HG03097 (cell line): ENCODE measurements around the gene POLR3C.
"Not testable (repeated sequence)": the region's sequence is repeated elsewhere in the genome, so short reads cannot be mapped to it uniquely, and the experiment has no call there.

ENCODE experiments used
- ATAC-seq: cut with Tn5 transposase; IDR thresholded peaks from one replicate; pipeline ENCODE4 v1.9.1; 2021; ENCODE audit not compliant: unreplicated experiment, low FRiP score

Gene POLR3C, protein sequence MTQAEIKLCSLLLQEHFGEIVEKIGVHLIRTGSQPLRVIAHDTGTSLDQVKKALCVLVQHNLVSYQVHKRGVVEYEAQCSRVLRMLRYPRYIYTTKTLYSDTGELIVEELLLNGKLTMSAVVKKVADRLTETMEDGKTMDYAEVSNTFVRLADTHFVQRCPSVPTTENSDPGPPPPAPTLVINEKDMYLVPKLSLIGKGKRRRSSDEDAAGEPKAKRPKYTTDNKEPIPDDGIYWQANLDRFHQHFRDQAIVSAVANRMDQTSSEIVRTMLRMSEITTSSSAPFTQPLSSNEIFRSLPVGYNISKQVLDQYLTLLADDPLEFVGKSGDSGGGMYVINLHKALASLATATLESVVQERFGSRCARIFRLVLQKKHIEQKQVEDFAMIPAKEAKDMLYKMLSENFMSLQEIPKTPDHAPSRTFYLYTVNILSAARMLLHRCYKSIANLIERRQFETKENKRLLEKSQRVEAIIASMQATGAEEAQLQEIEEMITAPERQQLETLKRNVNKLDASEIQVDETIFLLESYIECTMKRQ

DNA sequence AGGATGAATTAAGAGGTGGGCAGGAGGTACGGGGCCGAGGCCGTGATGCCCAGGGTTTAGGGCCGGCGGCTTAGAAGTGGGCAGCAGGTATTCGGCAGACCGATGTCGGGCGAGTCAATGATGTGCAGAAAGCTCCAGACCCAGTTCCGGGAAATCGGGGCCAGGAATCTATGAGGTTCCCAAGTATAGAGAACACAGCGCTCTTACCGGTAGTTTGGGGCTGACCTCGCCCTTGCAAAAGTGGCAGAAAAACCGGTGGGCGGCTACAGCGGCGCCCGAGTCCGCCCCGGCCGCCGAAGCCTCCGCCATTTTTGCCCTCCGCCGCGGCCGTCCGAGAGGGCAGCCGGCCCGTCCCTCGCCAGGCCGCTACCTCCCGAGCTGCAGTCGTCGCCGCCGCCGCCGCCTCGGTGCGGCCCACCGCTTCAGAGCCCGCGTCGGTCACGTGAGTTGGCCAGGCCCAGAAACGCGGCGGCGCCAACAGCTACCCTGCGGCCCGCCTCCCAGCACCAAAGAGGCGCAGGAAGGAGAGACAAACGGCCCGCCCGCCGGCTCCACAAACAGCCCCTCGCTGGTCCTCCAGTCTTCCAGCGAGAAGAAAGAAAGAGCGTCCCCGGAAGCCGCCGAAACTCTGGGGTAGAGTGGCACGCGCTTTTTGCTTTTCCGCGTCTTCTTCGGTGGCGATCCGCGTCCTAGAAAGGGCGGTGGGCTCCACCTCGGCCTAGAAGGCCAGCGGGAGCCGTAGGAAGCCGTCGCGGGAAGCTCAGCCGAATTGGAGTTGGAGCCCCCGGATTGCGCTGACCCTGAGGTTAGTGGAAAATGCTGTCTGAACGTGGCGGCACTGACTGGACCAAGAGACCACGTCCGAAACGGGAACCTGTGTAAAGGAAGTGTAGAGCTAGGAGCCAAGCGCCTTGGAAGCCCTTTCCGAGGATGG lies at the start of gene POLR3C, which contains the start of gene RNF115:
TSS of gene POLR3C (plus strand) at position 636 of the 934 bp plus-strand sequence. CDS start 1,577 bp downstream, outside the sequence.
TSS of gene RNF115 (minus strand) at position 531 of the 934 bp plus-strand sequence. CDS start at position 309, 222 bp downstream.
- peak; percentile 87 for ATAC-seq

DNA sequence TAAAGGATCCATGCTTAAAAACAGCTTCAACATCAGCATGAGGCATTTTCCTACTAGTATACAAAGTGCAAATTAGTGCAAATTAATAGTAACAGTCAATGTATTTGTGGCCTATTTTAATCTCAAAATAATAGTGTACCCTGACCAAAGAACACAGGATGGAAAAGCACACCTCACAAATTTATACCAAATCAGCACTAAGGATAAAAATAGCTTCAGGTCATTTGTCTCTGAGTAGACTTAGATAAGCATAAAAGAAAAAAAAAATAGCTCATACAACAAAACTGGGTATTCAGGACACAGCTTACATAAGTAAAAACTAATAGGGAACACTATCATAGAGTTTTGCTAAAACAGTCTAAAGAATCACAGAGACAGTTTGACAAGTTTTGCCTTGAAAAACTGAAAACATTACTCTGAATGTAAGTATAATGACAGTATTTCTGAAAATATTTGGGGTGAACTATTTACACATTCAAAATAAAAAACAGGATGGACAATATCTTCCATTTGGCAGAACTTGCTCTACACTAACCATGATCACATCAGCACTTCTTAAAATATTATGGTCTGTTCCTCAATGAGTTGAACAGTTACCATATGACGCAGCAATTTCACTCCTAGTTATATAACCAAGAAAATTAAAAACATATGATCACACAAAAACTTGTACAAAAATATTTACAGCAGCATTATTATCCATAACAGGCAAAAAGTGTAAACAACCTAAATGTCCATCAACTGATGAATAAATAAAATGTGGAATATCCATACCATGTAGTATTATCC lies 46.4 kb upstream of the POLR3C start:
- no peak for ATAC-seq

DNA sequence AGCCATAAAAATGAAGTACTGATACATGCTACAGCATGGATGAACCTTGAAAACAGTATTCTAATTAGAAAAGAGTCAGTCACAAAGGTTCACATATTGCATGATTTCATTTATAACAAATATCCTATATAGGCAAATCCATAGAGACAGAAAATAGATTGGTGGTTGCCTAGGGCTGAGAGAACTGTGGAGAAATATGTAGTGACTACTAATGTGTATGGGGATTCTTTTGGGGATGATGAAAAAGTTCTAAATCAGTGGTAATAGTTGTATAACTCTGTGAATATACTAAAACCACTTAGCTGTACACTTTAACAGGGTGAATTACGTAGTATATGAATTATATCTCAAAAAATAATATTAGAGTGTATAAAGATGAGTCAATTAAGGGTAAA lies 45.9 kb upstream of the POLR3C start:
- ATAC-seq, result no peak

DNA sequence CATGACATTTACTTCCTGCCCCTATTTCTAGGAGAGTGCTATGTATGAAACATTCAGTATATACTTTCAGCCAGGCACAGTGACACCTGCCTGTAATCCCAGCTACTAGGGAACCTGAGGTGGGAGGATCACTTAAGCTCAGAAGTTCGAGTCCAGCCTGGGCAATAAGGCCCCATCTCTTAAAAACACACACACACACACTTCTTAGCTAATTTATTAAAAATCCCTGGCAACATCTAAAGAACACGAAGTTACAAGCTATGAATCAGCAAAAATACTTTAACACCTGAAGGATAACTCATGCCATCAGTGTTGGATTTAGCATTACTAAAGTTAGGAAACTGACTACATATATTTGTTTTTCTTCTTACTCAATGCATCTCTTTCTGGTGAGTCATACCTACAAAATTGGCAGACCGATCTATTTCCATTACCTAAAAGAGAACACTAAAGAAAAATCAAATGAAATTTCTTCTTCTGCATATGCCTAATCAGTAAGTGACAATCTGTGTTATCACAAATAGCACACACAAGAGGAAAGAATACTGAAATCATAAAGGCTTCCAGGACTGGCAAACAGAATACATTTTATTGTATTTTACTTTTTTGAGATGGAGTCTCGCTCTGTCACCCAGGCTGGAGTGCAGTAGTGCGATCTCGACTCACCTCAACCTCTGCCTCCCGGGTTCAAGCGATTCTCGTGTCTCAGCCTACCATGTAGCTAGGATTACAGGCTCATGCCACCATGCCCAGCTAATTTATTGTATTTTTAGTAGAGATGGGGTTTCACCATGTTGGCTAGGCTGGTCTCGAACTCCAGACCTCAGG lies 41.5 kb upstream of the POLR3C start:
- no peak for ATAC-seq

DNA sequence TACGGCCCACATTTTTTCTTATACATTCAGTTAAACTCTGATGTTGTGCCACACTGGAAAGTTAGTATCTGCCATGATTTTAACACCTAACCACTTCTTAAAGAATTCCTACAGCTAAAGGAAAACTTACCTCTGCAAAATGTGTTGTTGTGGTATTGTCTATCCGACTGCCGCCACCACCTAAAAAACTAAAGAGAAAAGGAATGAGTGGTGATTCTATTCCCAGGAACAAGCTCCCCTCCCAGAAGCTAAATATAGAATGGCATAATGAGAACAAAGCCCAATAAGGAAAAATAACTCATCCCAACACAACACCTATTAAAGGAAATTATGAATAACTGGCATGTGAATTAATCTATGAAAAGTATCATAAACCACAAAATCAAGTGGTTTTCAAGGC lies 39.6 kb upstream of the POLR3C start:
- no peak for ATAC-seq

DNA sequence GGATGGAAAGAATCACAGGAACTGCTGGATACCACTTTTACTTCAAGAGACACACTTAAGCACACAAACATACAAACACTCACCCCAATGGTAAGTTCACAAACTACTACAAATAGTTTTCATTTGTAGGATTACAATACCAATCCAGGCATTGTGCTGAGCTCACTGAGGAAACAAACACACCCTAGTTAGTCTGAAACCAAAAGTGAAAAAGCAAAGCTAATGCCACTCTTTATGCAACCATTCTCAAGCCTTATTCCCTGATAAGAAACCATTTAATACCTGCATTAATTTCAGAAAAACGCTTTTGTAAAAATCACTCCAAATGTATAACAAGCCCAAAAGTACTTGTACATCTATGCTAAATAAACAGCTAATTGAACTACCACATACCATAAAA lies 38.5 kb upstream of the POLR3C start:
- no peak for ATAC-seq

DNA sequence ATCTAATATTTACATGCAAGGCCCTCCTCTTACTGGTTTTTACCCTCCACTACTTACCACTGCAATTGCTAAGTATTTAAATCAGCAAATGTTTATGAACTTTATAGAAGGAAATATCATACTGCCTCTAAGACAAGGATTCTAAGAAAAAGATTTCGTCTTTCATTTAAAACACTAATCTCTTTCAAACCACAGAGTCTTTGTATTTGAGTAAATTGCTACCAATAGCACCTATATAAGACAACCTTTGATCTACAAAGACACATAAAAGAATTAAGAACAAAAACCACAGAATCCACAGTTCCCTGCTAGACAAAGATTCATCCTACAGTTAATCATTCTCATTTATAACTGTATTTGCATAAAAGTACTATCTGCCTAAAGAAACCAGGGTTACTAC lies 37.7 kb upstream of the POLR3C start:
- no peak for ATAC-seq

DNA sequence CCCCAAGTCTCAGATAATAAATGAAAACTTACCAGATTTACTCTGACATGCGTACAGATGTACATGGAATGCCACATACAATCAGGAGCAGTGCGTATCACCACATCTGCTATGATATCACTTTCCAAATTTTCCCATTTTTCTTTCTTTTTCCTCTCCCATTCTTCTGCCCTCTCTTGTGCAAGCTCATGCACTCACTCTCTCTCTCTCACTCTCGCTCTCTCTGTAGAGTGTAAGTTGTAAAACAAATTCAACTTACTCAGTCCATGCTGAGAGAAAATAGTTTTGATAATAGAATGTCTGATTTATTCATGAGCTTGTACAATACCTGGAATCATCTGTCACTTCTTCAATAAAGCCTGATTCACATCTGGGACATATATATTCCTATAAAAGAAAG lies 35.4 kb upstream of the POLR3C start:
- no peak for ATAC-seq

DNA sequence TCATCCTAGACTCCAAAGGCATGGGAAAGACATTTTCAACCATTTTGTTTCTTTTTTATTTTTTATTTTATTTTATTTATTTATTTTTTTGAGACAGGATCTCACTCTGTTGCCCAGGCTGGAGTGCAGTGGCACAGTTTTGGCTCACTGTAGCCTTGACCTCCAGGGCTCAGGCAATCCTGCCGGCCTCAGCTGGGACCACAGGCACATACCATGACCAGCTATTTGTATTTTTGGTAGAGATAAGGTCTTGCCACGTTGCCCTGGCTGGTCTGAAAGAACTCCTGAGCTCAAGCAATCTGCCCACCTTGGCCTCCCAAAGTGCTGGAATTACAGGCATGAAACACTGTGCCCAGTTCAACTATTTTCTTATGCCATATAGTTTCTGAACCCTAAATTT lies 32.1 kb upstream of the POLR3C start:
- ATAC-seq, result not testable (repeated sequence)

DNA sequence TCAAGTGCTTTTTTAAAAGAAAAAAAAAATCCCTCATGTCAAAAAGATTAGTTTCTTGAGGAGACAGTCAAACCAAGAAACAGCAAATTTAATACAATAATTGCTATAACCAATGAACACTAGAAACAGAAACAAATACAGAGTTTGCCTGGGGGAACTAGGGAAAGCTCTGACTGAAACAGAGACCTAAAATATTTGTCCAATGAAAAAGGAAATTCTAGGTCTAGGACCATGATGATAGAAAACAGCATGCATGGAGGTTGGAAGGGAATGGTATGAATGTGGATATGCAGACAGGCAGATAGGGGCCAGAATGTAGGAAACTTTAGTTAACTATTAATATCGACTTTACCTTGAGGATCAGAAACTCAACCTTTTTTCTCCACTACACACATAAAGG lies 31.5 kb upstream of the POLR3C start:
- no peak for ATAC-seq

DNA sequence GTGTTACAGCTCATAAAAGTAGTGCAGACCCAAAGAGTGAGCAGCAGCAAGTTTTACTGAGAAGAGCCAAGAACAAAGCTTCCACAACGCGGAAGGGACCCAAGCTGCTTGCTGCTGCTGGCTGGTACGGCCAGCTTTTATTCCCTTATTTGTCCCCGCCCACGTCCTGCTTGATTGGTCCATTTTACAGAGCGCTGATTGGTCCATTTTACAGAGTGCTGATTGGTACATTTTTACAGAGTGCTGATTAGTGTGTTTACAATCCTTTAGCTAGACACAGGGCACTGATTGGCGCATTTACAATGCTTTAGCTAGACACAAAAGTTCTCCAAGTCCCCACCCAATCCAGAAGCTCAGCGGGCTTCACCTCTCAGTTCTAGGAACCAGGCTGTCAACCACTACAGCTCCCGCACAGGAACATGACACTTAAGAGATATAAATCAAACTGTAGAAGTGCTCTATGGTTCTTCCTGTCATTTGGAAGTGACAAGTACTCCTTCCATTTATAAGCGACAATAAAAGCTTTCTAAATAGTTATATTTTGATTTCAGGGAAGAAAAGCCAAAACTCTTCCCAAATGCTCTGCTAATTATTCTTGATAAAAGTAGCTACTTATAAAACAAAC lies 28.6 kb upstream of the POLR3C start:
- no peak for ATAC-seq

DNA sequence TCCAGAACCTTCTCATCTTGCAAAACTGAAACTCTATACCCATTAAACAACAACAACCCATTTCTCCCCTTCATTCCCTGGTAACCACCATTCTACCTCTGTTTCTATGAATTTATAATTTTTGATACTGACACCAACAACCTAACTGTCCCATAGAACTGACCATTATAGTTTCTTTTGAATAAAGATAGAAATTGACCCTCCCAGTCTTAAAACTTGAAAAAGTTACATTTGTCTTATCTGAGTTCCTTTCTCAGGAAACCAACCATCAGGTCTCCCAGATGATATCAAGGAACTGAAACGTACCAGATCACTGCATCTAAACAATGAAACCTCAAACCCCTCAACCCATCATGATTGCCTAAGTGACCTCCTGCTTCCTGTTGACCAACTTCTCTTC lies 27.2 kb upstream of the POLR3C start:
- ATAC-seq, result no peak

DNA sequence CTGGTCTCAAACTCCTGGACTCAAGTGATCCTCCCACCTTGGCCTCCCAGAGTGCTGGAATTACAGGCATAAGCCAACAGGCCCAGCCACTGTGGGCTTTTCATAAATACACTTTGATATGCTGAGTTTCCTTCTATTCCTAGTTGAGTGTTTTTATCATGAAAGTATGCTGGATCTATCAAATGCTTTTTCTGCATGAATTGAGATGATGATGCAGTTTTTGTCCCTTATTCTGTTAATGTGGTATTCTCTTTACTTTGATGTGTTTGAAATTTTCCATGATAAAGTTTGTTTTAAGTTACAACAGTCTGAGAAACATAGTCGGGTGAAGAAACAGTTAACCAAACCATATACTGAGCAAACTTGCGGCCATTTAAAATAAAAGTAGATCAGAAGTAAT lies 24.2 kb upstream of the POLR3C start:
- ATAC-seq, result no peak

DNA sequence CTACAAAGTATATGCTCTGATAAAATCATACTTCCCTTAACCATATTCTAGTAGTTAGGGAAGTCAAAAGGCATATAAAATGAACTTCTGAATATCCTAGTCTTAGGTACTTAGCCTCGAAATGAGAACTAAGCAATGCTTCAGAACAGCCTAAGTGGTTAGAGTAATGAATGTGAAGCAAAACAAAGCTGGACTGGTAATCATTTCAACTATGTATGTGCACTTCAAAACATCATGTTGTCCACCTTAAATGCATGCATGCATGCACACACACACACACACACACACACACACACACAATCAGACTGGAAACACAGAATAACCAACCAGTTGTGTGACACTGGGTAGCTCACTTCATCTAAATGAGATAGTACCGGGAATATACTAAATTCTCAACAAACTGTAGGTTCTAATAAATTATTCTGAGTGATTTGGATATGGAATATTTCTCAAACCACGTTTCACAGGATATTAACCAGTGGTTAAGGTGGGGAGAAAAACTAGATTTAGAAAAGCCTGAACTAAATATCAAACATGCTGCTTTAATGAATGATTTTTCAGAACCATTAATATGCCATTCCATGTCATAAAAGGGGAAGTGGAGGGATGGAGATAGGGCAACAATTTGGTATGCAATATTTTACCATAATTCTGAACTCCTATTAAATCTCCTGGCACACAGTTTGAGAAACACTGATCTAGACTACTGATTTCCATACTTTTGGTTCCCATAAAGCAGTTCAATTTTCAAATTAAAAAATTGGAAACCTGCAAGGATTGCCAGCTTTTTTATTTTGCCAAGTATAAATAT lies 19.6 kb upstream of the POLR3C start:
- no peak for ATAC-seq

DNA sequence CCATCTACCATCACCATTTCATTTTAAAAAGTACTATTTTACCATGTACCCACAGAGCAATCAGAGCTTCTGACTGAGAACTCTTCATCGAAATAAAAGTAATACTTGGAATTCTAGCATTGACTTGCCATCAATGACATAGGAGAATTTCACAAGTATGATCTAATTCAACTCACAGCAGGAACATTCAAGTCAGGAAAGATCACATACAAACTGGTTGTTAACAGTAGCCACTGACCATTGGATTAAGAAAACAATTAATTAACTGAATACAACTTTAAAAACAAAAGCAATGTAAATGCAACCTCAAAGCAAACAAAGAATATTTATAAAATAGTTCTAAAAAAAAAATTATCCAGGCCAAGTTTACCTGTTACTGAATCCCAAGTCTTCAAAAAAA lies 18.9 kb upstream of the POLR3C start:
- no peak for ATAC-seq

DNA sequence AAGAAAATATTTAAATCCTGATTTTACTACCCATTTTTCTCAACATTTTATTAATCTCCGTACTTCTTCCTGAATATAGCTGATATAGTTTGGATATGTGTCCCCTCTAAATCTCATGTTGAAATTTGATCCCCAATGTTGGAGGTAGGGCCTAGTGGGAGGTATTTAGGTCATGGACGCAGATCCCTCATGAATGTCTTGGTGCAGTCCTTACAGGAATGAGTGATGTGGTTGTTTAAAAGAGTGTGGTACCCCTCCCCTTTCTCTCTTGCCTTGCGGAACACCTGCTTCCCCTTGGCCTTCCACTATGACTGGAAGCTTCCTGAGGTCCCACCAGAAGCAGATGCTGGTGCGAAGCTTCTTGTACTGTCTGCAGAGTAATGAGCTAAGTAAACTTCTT lies 17.6 kb upstream of the POLR3C start:
- ATAC-seq, result no peak

DNA sequence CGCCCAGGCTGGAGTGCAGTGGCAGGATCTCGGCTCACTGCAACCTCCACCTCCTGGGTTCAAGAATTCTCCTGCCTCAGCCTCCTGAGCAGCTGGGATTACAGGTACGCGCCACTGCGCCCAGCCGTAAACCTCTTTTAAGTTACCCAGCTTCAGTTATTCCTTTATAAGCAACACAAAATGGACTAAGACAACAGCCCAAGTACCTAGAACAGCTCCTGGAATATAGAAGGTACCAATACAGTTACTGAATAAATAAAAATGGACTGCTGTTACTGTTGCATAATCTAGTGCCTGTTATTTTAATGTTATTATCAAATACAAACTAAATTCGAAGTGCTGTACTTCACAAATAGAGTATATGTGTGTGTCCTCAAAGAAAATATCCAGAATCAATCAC lies 17.2 kb upstream of the POLR3C start:
- ATAC-seq, result no peak
